ENCODE results near the gene CAB39L. TPM values are rescaled to one million over a fixed set of nuclear protein-coding genes. Genes with fewer than 3 reads are reported as not detected.

CAB39L gene
- total and polyA plus RNA-seq, 2 donors (not counting 3 experiments of a cell fraction or from before 2014, with no cell fraction given), result 3.1 to 7.2 TPM

DNA sequence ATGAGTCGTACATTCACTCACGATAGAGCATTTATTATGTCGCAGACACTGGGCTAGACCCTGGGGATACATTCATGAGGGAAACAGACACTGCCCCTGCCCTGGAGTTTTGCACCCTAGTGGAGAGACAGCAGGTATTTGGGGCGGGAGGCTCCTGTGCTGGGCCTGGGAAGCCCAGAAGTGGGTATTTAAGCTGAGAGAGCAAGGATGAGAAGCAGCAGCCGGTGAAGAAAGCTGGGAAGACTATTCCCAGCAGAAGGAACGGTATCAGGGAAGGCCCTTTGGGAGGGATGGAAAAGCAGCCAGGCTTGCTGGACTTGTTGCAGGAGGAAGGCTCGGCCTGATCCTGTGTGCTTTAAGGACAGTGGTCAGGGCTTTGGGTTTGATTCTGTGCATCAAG is 141.6 kb downstream of the CAB39L start:
- ChIA-PET CTCF (interaction anchor here (0.6 to 4.8 kb wide), 8 partner anchors 9 to 306 kb away, joined by 3 to 60 read pairs (median 4); partner anchors contain the start of genes CAB39L and SETDB2), POLR2A (no interaction called here)
- intact Hi-C loops (cut with micrococcal nuclease), result loop anchor here (5.0 kb wide), 1 partner anchor 285 kb away; the partner anchor contains the start of gene RCBTB1
- FAIRE-seq, result no peak
- no peak overlapping the region for H3K4me3 ChIP-seq (replicated peaks in 1 of 3; ENCODE audit: insufficient read depth in 1 of 3, low read depth in 1 of 3, low read length in 3 of 3)
- H3K36me3 ChIP-seq (ENCODE audit: control insufficient read depth in 2 of 2, extremely low read depth in 1 of 2, insufficient read depth in 2 of 2, low read length in 2 of 2), result no peaks in the 10 kb centered on the region
- no peaks in the 10 kb centered on the region for H3K79me2 ChIP-seq (ENCODE audit: control insufficient read depth, insufficient read depth, low read length)
- DNase-seq (ENCODE audit: low read depth, low spot score), result no peak
- no peaks in the 10 kb centered on the region for H3K27me3 ChIP-seq (ENCODE audit: control insufficient read depth in 2 of 2, insufficient read depth in 2 of 2, low read length in 2 of 2)
- H3K27ac ChIP-seq (ENCODE audit: insufficient read depth, low read depth, low read length), result no peak overlapping the region
- TF ChIP-seq, protein P1, sequence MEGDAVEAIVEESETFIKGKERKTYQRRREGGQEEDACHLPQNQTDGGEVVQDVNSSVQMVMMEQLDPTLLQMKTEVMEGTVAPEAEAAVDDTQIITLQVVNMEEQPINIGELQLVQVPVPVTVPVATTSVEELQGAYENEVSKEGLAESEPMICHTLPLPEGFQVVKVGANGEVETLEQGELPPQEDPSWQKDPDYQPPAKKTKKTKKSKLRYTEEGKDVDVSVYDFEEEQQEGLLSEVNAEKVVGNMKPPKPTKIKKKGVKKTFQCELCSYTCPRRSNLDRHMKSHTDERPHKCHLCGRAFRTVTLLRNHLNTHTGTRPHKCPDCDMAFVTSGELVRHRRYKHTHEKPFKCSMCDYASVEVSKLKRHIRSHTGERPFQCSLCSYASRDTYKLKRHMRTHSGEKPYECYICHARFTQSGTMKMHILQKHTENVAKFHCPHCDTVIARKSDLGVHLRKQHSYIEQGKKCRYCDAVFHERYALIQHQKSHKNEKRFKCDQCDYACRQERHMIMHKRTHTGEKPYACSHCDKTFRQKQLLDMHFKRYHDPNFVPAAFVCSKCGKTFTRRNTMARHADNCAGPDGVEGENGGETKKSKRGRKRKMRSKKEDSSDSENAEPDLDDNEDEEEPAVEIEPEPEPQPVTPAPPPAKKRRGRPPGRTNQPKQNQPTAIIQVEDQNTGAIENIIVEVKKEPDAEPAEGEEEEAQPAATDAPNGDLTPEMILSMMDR (IDR thresholded peaks at IDR 0.05; ENCODE audit: extremely low read depth in 1 of 2, insufficient read depth in 1 of 2, low read depth in 1 of 2, low read length in 2 of 2), result no peak
- TF ChIP-seq GATA2 (IDR thresholded peaks at IDR 0.05; ENCODE audit: insufficient read depth, insufficient read length, low read depth, low read length), result no peak
- TF ChIP-seq, protein P2, sequence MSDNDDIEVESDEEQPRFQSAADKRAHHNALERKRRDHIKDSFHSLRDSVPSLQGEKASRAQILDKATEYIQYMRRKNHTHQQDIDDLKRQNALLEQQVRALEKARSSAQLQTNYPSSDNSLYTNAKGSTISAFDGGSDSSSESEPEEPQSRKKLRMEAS (IDR thresholded peaks at IDR 0.05; ENCODE audit: insufficient read depth, insufficient read length), result no peak
- TF ChIP-seq FOS (IDR thresholded peaks at IDR 0.05; ENCODE audit: borderline replicate concordance, insufficient read depth, low read length), result no peak
- TF ChIP-seq MYC (IDR thresholded peaks at IDR 0.05; ENCODE audit: low read depth, low read length), result no peak
- TF ChIP-seq POLR2A (IDR thresholded peaks at IDR 0.05; ENCODE audit: low read depth, low read length), result no peak
- no peak for TF ChIP-seq JUN (IDR thresholded peaks at IDR 0.05; ENCODE audit: borderline replicate concordance, insufficient read depth, insufficient read length, low read depth)
- no peak for TF ChIP-seq EZH2 (IDR thresholded peaks at IDR 0.05; ENCODE audit: borderline replicate concordance, low read depth, low read length, severe bottlenecking)
- no peak for TF ChIP-seq POLR2AphosphoS5 (IDR thresholded peaks at IDR 0.05; ENCODE audit: insufficient read depth, low read depth, low read length)
- H3K9me1 ChIP-seq (replicated peaks; ENCODE audit: control insufficient read depth, extremely low read depth, insufficient read depth, low read length), result no peaks in the 10 kb centered on the region
- no peak overlapping the region for H3K4me2 ChIP-seq (ENCODE audit: insufficient read depth, low read length)
- peaks cover 7% of the 10 kb centered on the region for H3K4me1 ChIP-seq (ENCODE audit: control insufficient read depth, extremely low read depth, insufficient read depth, low read length)
- no peaks in the 10 kb centered on the region for H4K20me1 ChIP-seq (replicated peaks; ENCODE audit: control insufficient read depth, extremely low read depth, insufficient read depth, low read length)
- H3K9ac ChIP-seq (replicated peaks; ENCODE audit: extremely low read depth, insufficient read depth, low read length), result no peak overlapping the region
- no peak overlapping the region for H2AFZ ChIP-seq (ENCODE audit: low read depth, low read length)
- no TSS peak for BruUV-seq (replicated peaks)
- no peaks in the 10 kb centered on the region for H3K9me3 ChIP-seq (replicated peaks; ENCODE audit: control insufficient read depth, insufficient read depth, low read length)
- dilution Hi-C loops (cut with MboI; ENCODE audit: extremely low pct_ligation_motif_present, low sequenced_read_pairs), result no loop called here

All from endothelial cell of umbilical vein (primary cell).